Esophagus muscularis mucosa (tissue), 3 donors: ENCODE measurements around the gene TM9SF2.

Experiments
- CTCF ChIP-seq, 3 experiments: fragments of 200-600 bp in 2 of 3; fragments of 450-650 bp in 1 of 3; sonication (generic) in 2 of 3; IDR thresholded peaks; one replicate each; pipeline ENCODE4 v1.5.1; 2017 to 2019; ENCODE audit warnings: antibody characterized with exemption in 3 of 3, mild to moderate bottlenecking in 2 of 3, moderate library complexity in 1 of 3
- POLR2A ChIP-seq: fragments of 450-650 bp; IDR thresholded peaks from one replicate; pipeline ENCODE4 v1.6.1; 2017; ENCODE audit warnings: antibody characterized with exemption, moderate library complexity, mild to moderate bottlenecking, low read depth
- POLR2AphosphoS5 ChIP-seq, 2 donors: sonication (generic); formaldehyde crosslinking; IDR thresholded peaks; one replicate each; pipeline ENCODE4 v1.6.1; 2017; ENCODE audit warnings: antibody characterized with exemption in 2 of 2

- TF ChIP-seq POLR2A (no peak), CTCF (IDR thresholded peaks at IDR 0.05) (no peak), POLR2AphosphoS5 (IDR thresholded peaks at IDR 0.05) (no peak)
Observed at GRCh38 chr13:99514801-99515200, 13.5 kb downstream of the TM9SF2 start.
